ENCODE results near the gene MBOAT7. TPM values are rescaled to one million over a fixed set of nuclear protein-coding genes. Genes with fewer than 3 reads are reported as not detected.

The MBOAT7 gene
- polyA plus RNA-seq, 10 donors: 19.7 to 34.6 (median 28.0) TPM

- no peak for DNase-seq
Measured at GRCh38 chr19:54145541-54146158, 43.7 kb downstream of the MBOAT7 start.

- DNase-seq: no peak
Measured at GRCh38 chr19:54142166-54142780, 47.1 kb downstream of the MBOAT7 start.

- DNase-seq: no peak
Measured at GRCh38 chr19:54141356-54141755, 48.0 kb downstream of the MBOAT7 start.

- no peak for DNase-seq
Measured at GRCh38 chr19:54138489-54139256, 50.7 kb downstream of the MBOAT7 start.

GRCh38 chr19:54137699-54138488 is 51.5 kb downstream of the MBOAT7 start, which contains the start of gene CNOT3:
CNOT3 (plus strand) TSS chr19:54137762; CDS start chr19:54142979, 5,217 bp downstream.
- peak in 1 of 3 donors; percentile 39 for DNase-seq

GRCh38 chr19:54136864-54137698 is 52.3 kb downstream of the MBOAT7 start:
- DNase-seq: peak; percentile 100

- no peak for DNase-seq
Measured at GRCh38 chr19:54136086-54136863, 53.1 kb downstream of the MBOAT7 start.

GRCh38 chr19:54133957-54134590 is 55.3 kb downstream of the MBOAT7 start:
- no peak for DNase-seq

- peak in 2 of 3 donors; percentile 24 to 47 for DNase-seq
Measured at GRCh38 chr19:54133312-54133956, 55.9 kb downstream of the MBOAT7 start.

GRCh38 chr19:54129617-54129996 is 59.8 kb downstream of the MBOAT7 start:
- DNase-seq: no peak

GRCh38 chr19:54128796-54129616 is 60.4 kb downstream of the MBOAT7 start:
- DNase-seq: no peak

GRCh38 chr19:54128441-54128725 is 61.0 kb downstream of the MBOAT7 start:
- DNase-seq: no peak

GRCh38 chr19:54127688-54128440 is 61.5 kb downstream of the MBOAT7 start:
- no peak for DNase-seq

GRCh38 chr19:54125713-54126112 is 63.7 kb downstream of the MBOAT7 start:
- no peak for DNase-seq

- DNase-seq: no peak
Measured at GRCh38 chr19:54124393-54124792, 65.0 kb downstream of the MBOAT7 start.

- no peak for DNase-seq
Measured at GRCh38 chr19:54123682-54124081, 65.7 kb downstream of the MBOAT7 start.

All from muscle of back (tissue), 11 donors.